Measurements from ENCODE around the gene TAAR6.

DNA sequence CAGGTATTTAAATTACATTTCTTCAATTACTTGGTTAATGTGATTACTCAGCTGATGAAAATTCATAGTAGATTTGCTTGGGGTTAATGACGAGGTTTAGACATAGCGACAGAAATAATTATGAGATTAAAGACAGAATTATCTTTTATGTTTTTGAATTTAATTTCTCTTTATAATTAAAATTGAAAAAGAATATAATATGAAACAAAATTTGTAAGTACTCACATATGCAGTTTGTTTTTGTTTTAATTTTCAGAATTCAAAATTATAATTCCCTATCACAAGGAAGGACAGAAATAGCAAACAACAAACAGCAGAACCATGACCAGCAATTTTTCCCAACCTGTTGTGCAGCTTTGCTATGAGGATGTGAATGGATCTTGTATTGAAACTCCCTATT, 17.8 kb upstream of the TAAR6 start, which contains the start of gene TAAR8:
- no peak for TF ChIP-seq TAF1 (IDR thresholded peaks at IDR 0.05; ENCODE audit: low read depth, low read length)
- no peak for TF ChIP-seq POLR2A (IDR thresholded peaks at IDR 0.05; ENCODE audit: low read depth, low read length)
- TF ChIP-seq POLR2AphosphoS5 (IDR thresholded peaks at IDR 0.05; ENCODE audit: low read depth, low read length): no peak
- no peak for TF ChIP-seq POU2F2 (IDR thresholded peaks at IDR 0.05; ENCODE audit: low read depth, low read length)
- no peak for TF ChIP-seq PAX5 (IDR thresholded peaks at IDR 0.05; ENCODE audit: insufficient read depth, low read length, severe bottlenecking)

Data from GM12891 (cell line).